ENCODE results near the gene PROK1.

PROK1 gene

DNA sequence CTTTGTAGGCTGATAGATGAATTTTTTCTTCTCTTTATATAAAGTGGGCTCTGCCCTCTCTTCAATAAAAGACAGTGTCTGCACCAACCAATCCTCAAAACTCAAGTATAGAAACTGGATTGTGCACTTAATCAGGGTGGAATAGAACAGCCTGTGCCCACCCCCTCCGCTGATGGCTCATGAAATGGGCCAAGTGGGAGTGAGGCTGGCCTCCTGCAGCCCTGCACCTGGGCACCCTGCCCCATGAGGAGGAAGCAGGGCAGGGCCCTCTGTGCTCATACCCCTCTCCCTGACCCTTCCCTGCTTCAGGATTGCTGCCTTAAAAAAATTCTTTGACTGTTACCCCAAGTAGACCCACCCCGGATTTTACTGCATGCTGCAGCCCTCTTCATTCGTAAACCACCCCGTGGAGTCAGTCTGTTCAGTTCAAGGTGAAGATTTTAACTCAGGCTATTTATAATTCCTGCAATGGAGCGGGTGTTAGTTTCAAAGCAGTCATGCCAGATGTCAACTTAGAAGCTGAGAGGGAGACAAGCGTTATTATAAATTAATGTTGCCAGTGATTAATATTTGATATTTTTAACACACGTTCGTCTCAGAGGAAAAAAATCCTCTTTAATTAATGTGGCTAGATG lies 15.8 kb downstream of the PROK1 start:
- no peak for DNase-seq

DNA sequence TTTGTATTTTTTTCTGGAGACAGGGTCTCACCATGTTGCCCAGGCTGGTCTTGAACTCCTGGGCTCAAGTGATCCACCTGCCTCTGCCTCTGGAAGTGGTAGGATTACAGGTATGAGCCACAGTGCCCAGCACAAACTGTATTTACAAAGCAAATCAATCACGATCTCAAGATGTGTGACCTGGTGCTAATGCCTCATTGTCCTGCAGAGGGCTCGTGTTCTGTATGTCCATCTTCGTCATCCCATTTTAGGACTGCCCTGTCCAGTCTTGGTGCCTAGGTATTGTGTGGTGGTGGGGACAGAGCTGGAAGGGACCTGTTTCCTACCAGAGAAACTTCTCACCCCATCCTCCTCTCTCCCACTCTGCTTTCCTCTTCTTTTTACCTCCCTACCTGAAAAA lies 20.2 kb downstream of the PROK1 start:
- no peak for DNase-seq

DNA sequence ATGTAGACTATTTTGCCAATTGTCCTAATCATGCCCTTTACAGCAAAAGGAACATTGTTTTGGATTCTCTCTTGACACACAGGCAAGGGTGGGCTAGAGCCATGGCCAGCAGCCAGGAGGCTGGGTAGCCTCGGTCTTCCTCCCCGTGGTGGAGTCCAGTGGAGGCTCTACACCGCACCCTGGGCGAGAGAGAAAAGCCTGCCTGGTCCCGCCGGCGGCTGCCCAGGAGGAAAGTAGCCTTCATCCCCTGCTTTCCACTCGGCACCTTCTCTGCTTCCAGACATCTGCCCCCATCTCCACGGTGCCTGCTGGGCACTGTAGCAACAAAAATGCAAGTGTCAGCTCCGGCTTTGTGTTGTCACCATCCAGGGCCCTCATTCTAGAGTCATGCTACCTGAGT lies 21.6 kb downstream of the PROK1 start:
- no peak for DNase-seq

DNA sequence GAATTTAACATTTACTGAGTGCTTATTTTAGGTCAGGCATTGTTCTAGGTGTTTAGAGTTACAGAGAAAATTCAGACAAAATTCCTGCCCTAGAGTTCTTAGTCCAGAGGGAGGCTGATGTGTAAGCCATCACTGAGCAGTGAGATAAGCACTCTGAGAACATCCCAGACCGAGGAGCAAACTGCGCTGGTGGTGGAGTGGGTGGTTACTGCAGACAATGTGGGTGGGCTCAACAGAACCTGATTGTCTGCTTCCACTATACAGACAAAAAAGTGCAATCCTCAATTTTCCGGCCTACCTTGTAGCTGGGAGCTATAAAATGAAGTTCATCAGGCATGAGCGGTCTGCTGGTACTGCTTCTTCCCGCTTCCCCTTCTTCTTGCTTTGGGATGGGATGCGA lies 23.5 kb downstream of the PROK1 start:
- no peak for DNase-seq

DNA sequence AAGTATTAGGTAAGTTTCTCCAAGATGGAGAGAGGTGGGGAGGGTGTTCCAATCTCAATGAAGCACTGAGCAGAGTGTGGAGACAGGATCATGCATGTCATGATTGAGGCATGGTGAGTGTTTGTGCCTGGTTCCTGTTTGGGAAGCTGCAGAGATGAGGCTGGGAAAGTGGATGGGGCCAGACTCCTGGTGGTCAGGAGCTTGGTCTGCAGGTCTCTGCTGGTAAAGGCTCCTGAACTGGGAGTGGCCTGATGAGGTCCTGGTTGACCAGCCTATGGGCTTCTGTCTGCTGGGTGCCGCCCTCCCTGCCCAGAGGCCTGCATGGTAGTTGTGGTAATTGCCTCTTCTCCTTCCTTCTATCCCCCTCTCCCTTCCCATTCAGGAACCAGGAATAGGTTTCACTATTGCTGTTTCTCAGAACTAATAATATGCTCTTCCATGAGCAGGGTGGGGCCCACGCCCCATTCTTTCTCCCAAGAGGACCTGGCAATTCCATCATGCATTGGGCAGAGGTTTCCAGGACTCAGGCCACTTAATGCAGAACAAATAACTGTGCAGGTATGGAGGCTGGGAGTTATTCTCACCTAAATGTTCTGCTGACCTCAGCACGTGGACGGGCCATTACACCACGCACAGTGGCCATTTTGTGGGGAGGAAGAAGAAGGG lies 24.5 kb downstream of the PROK1 start:
- no peak for DNase-seq

DNA sequence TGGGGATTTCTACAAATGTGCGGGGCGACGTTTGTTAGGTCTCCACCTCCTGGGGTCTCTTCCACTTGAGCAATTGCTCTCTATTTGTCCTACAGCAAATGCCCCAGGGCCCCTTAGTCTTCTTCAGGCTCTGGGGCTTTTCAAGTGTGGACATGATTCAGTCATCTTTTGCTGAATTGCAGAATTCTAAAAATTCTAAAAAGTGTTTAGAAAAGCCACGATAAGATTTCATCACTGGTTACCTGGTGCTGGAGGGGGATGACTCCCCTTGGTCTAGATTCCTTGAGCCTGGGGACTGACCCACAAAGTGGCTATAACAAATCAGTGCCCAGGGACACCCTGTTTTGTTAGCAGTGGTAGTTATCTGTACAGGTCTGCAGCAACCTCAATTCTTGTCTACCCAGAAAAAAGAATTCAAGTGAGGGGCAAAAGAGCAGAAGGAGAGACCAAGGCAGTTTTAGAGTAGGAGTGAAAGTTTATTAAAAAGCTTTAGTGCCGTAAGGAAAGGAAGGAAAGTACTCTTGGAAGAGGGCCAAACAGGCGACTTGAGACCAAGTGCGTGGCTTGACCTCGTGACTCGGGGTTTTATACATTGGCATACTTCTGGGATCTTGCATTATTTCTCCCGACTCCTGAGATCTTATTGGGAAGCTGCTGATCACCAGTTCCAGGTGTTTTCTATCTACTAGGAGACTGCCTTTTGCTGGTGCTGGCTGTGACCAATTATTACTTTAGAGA lies 25.2 kb downstream of the PROK1 start:
- DNase-seq = no peak

DNA sequence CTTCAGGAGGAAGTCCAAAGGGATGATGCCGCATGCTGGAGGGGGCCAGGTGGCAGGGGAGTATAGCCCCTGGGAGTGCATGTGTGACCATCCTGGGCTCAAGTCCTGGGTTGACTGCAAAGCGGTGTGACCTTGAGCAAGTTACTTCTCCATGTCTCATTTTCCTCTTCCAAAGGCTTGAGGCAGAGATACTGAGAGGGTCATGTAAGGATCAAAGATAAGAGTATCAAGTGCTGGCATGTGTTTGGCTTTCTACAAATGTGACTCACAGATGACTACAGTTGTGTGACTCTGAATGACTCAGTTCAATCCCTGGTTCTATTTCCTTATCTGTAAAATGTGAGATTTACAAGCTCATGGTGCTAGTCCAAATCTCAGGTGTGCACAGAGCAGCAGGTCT lies 26.1 kb downstream of the PROK1 start:
- no peak for DNase-seq

DNA sequence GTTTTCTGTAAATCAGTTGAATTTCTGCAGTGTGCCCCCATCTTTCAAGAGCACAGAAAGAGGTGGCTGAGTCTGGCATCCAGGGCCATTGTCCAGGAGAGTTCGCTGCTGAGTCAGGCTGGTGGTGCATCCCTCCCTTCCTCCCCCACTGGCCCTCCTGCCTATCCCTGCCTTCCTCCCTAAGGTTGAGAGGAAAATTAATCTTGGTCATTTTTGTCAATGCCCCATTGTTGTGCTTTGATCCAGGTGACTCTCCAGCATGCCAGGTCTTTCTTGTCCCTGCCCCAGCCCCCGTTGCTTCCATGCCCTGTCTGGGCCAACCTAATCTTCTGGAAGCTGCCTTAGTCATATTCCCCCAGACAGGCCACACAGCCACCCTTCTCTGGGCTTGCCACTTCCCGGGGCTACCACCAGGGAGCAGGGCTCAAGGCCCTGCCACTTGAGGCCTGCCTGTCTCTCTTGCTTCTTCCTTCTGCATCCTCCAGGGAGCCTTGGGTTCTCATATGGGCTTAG lies 26.6 kb downstream of the PROK1 start:
- DNase-seq = no peak

DNA sequence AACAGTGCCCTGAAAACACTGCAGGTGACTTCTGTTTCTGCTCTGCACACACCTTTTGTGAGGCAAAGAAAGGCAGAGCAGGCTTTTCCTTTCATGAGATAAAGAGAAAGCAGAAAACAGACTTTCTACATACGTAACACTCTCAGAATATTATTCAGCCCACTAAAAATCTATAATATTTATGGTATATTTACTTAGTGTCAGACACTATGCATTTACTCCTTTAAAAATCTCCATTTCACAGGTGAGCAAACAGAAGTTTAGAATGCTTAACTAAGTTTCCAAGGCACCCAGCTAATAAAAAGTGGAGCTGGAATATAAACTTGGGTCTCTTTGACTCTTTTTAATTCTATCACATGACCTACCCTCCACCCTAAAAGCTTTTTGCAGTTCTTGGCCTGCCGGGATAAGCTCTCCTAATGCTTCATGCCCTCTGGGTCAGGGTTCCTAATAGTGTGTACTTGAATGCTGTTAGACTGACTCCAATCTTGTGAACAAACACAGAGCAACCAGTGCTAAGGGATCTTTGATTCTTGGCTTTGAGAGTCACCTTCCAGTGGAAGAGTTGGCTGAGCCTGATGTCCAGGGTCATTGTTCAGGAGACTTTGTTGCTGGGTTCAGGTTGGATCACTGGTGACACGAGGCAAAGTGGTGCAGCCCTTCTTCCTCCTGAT lies 27.2 kb downstream of the PROK1 start:
- DNase-seq = no peak

DNA sequence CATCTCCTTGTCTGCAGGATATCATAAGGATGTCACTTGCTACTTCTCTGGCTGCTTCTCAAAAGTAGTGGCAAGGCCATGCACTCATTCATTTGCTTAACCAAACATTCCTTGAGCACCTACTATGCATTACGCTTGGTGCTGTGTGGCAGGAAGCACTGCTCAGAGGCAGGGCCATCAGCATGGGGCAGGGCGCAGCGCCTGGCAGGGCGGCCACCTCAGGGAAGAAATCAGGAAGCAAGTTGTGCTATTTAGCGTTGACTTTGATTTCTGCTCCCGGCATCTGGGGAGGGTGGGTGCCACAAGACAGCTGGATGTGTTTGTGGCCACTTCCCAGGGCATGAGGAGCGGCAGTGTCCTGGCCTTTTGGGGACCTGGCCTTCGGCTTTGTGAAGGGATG lies 27.9 kb downstream of the PROK1 start:
- no peak for DNase-seq

DNA sequence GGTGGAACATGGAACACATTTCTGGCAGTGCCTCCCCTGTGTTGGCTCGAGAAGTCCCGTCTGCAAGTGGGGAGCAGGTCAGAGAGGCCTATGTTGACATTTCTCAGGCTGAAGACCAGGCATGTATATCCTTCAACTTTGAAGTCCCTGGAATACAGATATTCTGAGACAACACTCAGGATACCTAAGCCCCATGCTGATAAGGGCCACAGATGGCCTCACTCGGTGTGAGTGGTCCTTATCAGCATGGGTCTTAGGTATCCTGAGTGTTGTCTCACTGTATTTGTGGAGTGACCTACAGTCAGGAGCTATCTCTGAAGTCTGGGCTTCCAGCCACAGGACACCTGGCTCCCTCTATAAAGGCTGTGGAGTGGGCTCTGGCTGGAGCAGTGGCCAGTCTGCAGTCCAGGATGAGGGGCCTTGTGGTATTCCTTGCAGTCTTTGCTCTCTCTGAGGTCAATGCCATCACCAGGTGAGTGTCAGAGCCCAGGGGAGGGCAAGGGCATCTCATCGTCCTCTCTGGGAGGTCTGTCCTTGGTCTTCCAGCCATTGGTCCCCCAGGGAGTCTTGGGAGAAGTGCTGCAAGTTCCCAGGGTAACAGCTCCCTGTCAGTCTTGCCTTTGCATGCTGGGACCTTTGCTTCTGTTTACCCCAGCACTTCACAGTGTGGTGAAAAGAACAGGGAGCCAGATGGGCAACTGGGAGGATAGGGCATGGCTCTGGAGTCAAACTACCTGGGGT lies 29.6 kb downstream of the PROK1 start:
- DNase-seq = no peak

DNA sequence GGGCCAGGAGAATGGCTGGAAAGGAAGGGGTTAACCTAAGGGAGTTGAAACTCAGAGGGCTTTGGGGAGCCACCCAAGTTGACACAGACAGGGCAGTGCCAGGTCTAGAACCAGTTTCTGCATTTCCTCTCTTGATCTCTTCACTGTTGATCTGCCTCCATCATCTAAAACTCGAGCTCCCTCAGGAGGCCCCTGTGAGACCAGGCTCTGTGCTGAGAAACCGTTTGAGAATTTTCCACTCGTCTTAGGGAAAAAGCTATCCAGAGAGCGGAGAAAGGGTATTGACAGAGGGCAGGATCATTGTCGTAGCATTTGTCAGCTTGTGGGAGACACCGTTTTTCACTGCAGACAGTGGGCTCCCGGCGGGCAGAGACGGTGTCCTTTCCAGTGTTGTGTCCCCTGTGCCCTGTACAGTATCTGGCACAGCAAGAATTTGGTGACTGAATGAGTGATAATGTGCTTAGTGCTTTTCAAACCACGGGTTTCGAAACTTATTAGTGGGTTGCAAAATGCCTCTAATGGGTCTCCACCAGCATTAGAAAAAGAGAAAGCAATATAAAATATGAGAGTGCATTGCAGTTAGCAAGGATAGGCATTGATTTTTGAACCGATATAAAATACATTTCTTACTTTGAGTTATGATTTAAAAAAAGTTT lies 31.1 kb downstream of the PROK1 start:
- no peak for DNase-seq

DNA sequence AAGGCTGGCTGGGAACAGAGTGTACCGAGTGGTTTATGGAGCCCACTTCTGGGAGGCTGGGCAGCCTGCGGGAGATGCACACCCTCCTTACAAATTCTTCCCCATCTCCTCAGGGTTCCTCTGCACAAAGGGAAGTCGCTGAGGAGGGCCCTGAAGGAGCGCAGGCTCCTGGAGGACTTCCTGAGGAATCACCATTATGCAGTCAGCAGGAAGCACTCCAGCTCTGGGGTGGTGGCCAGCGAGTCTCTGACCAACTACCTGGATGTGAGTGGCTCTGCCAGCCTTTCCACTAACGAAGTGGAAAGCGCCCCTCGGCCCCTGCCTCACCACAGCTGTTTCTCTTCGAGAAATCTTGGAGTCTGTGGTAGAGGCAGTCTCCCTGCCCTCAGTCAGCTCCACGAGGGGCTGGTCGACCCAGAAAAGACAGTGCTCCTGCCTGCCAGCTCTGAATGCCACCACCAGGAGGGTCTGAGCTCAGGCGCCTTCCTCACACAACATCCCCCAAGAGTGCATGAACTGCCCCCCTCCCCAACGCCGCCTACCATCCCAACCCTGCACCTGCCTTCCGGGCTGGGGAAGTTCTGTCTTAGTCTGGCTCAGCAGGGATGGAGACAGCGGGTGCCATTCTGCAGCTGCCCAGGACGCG lies 31.8 kb downstream of the PROK1 start:
- no peak for DNase-seq

DNA sequence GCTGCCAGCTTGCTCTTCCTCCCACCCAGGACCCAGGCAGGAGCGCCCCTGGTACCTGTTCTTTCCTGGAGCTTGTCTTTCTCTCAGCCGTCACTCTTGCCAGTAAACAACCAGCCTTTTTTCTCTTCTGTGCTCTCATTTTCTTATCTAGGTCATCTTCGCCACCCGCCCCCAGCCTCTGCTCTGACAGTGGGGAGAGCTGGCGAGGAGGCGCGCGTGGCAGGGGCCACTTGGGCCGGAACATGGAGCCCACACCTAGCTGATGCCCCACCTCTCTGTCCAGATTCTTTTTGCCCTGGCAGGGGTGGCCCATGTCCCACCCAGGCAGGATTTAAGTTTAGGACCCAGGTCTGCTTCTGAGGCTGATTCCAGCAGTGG lies 32.3 kb downstream of the PROK1 start:
- DNase-seq = no peak

DNA sequence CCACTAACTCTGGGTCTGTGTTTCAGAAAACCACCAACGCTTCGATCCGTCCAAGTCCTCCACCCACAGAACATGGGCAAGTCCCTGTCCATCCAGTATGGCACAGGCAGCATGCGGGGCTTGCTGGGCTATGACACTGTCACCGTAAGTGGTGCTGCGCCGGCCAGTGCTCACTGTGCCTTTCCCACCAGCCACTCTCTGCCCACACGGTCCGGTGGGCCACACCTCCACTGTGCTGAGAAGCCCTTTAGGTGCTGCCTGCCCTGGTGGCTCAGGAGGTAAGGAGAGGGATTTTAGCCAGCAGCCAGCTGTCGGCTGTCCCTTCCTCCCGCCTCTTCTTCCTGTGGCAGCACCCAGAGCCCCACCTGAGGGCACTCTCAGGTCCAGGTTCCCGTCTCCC lies 33.9 kb downstream of the PROK1 start:
- no peak for DNase-seq

DNA sequence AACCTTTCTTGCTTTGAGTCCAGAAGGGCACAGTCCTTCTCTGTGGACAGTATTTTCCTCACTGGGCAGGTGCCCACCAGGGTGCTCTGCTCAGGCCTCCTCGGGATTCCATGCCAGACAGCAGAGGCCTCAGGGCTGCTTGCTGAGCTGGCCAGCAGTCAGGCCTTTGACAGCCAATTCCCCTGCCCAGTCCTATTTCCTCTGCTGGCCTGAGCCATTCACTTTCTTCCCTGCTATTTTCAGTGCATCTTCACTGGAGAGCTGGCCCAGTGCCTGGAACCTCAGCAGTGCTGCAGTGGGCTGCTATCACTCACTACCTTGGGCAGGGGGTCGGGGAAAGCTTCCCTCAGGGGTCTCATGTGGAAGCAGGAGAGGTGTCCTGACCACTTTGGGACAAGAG lies 34.8 kb downstream of the PROK1 start:
- no peak for DNase-seq

DNA sequence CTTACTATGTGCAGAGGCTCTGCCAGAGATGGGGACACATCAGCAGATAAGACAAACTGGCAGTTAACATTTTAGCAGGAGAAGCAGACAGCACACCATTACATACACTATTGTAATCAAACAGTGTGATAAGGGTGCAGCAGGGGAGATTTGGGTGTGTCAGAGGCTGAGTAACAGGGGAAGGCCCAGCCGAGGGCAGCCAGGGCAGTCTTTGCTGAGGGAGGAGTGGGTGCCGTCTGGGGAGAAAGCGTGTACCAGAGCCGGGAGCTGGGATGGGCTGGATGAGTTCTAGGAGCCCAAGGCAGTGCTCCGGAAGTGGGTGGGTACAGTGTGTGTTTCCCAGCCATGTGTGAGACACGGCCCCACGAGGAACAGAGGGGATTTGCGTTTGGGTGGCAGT lies 36.8 kb downstream of the PROK1 start:
- DNase-seq = no peak

DNA sequence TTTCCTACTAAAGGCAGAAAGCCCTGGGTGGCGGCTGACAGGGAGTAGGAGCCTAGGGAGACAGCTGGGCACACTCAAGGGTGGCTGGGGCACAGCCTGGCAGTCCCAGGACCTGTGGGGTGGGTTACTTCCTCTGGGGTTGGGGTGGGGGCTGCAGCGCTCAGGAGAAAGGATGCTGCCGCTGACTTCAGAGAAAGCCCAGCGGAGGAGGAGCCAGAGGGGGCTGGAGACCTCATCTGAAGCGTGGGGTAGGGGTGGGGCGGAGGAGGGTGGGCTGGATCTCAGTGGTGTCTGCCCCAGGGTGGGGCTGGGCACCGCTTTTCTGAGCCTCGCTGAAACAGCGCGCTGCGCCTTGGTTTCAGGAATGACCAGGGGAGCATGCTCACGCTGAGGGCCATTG lies 37.2 kb downstream of the PROK1 start:
- no peak for DNase-seq

DNA sequence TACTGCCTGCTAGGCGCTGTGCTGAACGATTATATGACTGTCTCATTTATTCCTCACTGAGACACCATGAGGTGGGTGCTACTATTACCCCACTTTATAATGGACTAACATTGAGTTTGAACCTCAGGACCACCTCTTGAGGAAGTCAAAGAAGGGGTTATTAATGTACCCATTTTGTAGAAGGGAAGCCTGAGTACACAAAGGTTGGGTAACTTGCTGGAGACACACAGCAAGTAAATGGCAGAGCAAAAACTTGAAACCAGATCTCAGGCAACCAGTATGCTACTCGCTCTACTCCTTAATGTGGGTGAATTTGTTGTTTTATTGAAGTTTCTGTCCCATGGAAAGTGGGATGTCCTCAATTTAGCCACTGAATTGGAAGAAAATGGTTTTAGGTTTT lies 37.9 kb downstream of the PROK1 start:
- DNase-seq = no peak

DNA sequence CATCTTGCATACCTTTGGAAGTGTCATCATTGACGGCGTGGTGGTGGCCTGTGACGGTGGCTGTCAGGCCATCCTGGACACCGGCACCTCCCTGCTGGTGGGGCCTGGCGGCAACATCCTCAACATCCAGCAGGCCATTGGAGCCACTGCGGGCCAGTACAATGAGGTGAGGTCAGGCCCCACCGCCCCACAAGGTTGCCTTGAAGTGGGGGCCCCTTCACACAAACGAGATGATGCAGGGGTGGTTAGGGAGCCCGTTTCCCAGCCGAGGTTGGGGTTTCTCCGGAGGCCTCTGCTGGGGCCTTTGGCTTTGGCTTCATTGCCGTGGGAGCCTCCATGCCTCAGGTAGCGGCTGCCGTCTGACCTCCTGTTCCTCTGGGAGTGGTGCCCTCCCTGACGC lies 38.5 kb downstream of the PROK1 start:
- no peak for DNase-seq

DNA sequence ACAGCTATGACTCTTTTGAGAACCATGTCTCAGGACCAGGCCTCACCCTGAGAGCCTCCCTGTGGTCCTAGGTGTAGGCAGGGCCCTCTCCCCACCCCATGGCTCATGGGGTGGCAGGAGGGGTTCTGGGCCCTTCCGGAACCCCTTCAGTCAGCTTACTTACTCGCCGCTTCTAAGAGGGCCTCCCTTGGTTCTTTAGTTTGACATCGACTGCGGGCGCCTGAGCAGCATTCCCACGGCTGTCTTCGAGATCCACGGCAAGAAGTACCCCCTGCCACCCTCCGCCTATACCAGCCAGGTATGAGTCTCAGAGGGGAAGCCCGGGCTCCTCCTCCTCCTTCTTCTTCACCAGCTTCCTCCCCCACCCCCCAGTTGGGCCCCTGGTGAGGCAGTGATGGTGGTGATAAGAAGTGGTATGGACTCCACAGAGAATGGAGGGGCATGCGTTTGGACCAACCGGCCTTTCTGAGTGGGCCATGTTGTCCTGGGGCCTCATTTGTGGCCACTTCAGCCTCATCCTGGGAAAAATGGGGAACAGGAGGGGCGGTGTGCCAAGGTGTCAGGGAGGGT lies 39.1 kb downstream of the PROK1 start:
- no peak for DNase-seq

Measured in NCI-H1436 treated with DMSO at 0.1 percent for 48 hours (cell line).